Right atrium auricular region (tissue), 2 donors: ENCODE measurements around the gene ITFG1. TPM values are rescaled to one million over a fixed set of nuclear protein-coding genes. Genes with fewer than 3 reads are reported as not detected.
"Not testable (repeated sequence)": the region's sequence is repeated elsewhere in the genome, so short reads cannot be mapped to it uniquely, and the experiment has no call there.

Source experiments
- DNase-seq: peaks from one replicate; pipeline ENCODE4 v3.0.0-alpha.2; 2019; ENCODE audit warnings: low spot score
- H3K27ac ChIP-seq, 2 donors: fragments of 200-600 bp; sonication (generic); 1 replicate in 1 of 2; 2 replicates in 1 of 2; pipeline ENCODE4 v1.5.1; 2016 to 2019
- H3K27me3 ChIP-seq, 2 donors: fragments of 200-600 bp; sonication (generic); one replicate each; pipeline versions ENCODE4 v1.5.1 to v1.6.0; 2017 to 2019
- H3K36me3 ChIP-seq: fragments of 200-600 bp; sonication (generic); one replicate; pipeline ENCODE4 v1.5.1; 2016
- H3K4me1 ChIP-seq, 2 donors: fragments of 200-600 bp; sonication (generic); one replicate each; pipeline versions ENCODE4 v1.5.1 to v1.6.0; 2017 to 2019
- H3K4me3 ChIP-seq, 2 donors: fragments of 200-600 bp; sonication (generic); 1 replicate in 1 of 2; 2 replicates in 1 of 2; pipeline ENCODE4 v1.5.1; 2017 to 2019; ENCODE audit warnings: mild to moderate bottlenecking in 1 of 2, moderate library complexity in 1 of 2
- H3K9me3 ChIP-seq, 2 donors: fragments of 200-600 bp; sonication (generic); one replicate each; pipeline ENCODE4 v1.5.1; 2019
- total RNA-seq, 2 donors: library from RNA; depleted of rRNA; stranded (reverse); fragments of >200 nt; gene quantifications; one replicate each; pipeline ENCODE4 v1.1.0, GENCODE V29; 2016
- TF ChIP-seq, protein P1 (sequence below), 2 donors: fragments of 200-600 bp; sonication (generic); IDR thresholded peaks; one replicate each; pipeline ENCODE4 v1.5.1; 2019; ENCODE audit warnings: antibody characterized with exemption in 2 of 2

Gene ITFG1
- total RNA-seq, 2 donors from 2014 or later: 40.3 to 79.6 TPM

GRCh38 chr16:47162670-47163420 lies 298.0 kb downstream of the ITFG1 start:
- DNase-seq: no peak
- Histone ChIP-seq H3K4me1 (no peaks in the 10 kb centered on the region), H3K9me3 (no peaks in the 10 kb centered on the region), H3K36me3 (peaks cover 18% of the 10 kb centered on the region), H3K4me3 (no peak overlapping the region), H3K27ac (no peak overlapping the region), H3K27me3 (no peaks in the 10 kb centered on the region)
- TF ChIP-seq, protein P1, sequence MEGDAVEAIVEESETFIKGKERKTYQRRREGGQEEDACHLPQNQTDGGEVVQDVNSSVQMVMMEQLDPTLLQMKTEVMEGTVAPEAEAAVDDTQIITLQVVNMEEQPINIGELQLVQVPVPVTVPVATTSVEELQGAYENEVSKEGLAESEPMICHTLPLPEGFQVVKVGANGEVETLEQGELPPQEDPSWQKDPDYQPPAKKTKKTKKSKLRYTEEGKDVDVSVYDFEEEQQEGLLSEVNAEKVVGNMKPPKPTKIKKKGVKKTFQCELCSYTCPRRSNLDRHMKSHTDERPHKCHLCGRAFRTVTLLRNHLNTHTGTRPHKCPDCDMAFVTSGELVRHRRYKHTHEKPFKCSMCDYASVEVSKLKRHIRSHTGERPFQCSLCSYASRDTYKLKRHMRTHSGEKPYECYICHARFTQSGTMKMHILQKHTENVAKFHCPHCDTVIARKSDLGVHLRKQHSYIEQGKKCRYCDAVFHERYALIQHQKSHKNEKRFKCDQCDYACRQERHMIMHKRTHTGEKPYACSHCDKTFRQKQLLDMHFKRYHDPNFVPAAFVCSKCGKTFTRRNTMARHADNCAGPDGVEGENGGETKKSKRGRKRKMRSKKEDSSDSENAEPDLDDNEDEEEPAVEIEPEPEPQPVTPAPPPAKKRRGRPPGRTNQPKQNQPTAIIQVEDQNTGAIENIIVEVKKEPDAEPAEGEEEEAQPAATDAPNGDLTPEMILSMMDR (IDR thresholded peaks at IDR 0.05): no peak

GRCh38 chr16:47161464-47161863 lies 299.4 kb downstream of the ITFG1 start:
- DNase-seq: no peak
- Histone ChIP-seq H3K36me3 (peaks cover 18% of the 10 kb centered on the region), H3K9me3 (no peaks in the 10 kb centered on the region), H3K4me3 (no peak overlapping the region), H3K4me1 (no peaks in the 10 kb centered on the region), H3K27ac (no peak overlapping the region), H3K27me3 (no peaks in the 10 kb centered on the region)
- TF ChIP-seq, protein P1 (IDR thresholded peaks at IDR 0.05): no peak

- Histone ChIP-seq H3K27ac (no peak overlapping the region), H3K4me1 (no peaks in the 10 kb centered on the region), H3K4me3 (no peak overlapping the region), H3K27me3 (no peaks in the 10 kb centered on the region), H3K9me3 (no peaks in the 10 kb centered on the region), H3K36me3 (peaks cover 18% of the 10 kb centered on the region)
- DNase-seq: no peak
- TF ChIP-seq, protein P1 (IDR thresholded peaks at IDR 0.05): no peak
These were observed 300.4 kb downstream of the ITFG1 start for GRCh38 chr16:47160422-47160821.

DNA sequence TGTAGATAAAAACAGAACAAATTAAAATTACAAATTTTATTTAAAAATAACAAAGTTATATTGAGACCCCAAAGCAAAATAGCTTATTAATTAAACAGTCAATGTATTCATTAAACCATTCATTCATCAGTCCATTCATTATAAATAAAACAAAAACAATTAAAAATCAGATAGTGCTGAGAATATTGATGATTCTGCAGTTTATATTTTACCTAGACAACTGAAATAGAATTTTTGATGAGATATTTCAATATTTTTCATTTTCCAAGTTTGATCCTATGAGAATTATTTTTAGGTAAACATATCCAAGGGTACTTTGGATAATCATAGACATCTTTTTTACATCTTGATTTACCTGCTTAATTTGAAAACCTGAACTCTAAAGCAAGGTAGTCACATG lies 301.9 kb downstream of the ITFG1 start:
- no peak overlapping the region for H3K27ac ChIP-seq
- peaks cover 18% of the 10 kb centered on the region for H3K36me3 ChIP-seq
- no peaks in the 10 kb centered on the region for H3K27me3 ChIP-seq
- TF ChIP-seq, protein P1 (IDR thresholded peaks at IDR 0.05): no peak
- no peaks in the 10 kb centered on the region for H3K9me3 ChIP-seq
- no peak for DNase-seq
- no peak overlapping the region for H3K4me3 ChIP-seq
- no peaks in the 10 kb centered on the region for H3K4me1 ChIP-seq

- Histone ChIP-seq H3K4me1 (no peaks in the 10 kb centered on the region), H3K27me3 (no peaks in the 10 kb centered on the region), H3K27ac (no peak overlapping the region), H3K9me3 (no peaks in the 10 kb centered on the region), H3K4me3 (no peak overlapping the region), H3K36me3 (peaks cover 23% of the 10 kb centered on the region)
- DNase-seq: no peak
- TF ChIP-seq, protein P1 (IDR thresholded peaks at IDR 0.05): no peak
These were observed 304.1 kb downstream of the ITFG1 start for GRCh38 chr16:47156680-47157215.

- H3K4me3 ChIP-seq, H3K4me1 ChIP-seq, DNase-seq, H3K27ac ChIP-seq, H3K27me3 ChIP-seq, H3K36me3 ChIP-seq, H3K9me3 ChIP-seq: not testable (repeated sequence)
These were observed 308.4 kb downstream of the ITFG1 start for GRCh38 chr16:47152501-47152900.
